DMS153 (cell line): Measurements from ENCODE around the gene LPAR2.

Experiments used
- DNase-seq: peaks from one replicate; lab custom pipeline; 2025; lab: John Stamatoyannopoulos, UW

Gene LPAR2

DNA sequence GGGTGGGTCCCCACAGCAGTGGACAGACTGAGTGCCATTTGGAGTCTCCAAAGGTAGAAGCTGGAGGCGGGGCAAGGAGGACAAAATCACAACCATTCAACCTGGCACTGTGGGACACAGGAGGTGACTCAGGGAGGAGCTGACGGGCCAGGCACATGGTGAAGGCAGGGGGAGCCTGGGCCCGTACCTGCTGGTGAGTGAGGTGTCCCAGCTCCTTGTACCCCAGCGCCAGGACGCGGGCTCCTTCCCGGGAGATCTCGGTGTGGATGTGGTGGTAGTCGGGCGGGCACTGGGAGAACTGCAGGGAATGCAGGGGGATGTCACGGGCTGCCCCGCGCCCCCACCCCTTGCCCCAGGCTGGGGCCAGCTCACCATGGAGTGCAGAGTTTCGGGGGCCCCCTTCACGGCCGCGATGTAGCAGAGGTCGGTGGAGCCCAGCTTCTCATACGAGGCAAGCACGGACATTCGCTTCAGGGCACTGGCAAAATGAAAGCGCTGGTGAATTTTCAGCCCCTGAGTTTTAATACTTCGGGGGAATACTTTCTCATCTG lies 25.7 kb upstream of the LPAR2 start:
- no peak for DNase-seq

DNA sequence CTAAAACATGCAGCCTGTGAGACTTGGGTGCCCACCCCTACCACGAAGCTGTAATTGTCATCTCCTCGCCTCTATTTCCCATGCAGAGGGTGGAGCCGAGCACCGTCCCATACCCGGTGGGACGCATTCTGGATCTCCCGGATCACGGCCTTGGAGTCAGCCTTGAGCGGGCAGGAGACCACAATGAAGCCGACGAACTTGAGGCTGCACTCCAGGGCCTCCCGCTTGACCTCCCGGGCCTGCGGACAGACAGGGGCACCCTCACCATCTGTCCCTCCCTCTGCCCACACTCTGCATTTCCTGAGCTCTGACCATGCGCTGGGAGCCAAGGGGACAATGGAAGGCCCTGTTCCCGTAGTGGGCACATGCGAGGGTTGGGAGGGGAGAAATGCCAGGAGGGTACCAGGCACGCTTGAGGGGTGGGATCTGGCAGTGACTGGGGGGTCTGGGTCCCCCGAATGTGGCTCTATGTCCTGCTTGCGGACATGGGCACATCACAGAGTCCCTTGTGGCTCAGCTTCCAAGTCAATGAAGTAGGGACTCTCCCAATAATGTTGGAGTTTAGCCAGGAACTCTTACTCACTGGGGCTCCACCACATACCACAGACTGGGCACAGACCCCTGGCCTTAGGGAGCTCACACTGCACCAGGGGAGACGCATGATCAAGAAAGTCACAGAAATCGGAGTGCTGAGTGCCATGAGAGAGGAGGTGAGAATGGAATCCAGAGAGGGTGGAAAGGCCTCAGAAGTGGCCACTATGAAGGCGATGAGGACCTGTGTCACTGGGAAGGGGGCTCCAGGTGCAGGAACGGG lies 24.7 kb upstream of the LPAR2 start:
- DNase-seq = no peak

DNA sequence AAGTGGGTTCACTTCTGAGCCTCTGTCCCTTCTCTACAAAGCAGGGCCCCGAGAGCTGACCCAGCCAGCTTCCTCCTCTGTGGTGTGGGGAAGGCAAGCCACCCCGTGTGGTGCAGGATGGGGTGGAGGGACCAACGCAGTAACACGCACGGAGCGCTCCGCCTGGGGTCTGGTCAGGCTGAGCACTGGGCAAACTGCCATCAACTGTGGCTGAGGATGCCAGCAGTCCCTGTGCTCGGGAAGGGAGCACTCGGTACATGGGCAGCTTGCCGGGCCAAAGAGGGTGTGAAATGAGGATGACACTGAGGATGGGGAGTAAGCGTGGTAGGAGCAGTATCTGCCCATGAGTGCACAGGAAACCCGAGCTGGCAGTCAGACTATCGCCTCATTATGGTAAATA lies 23.1 kb upstream of the LPAR2 start:
- DNase-seq = no peak

DNA sequence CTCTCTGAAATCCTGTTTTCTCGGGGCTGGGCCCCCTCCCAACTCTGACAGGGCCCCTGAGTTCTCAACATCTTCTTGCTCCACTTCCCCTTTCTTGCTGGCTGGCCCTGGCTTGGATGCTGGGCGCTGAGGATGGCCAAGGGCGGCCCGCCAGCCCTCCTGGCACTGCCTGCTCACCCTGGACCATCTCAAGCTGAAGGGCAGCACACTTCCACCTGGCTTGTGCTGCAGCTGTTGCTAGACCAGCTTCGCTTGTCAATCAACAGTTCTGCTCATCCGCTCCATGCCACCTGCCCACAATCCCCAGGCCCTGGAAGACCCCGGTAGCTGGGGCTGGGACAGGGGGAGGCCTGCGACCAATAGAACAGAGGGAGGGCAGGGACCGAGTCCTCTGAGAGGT lies 22.3 kb upstream of the LPAR2 start:
- no peak for DNase-seq

DNA sequence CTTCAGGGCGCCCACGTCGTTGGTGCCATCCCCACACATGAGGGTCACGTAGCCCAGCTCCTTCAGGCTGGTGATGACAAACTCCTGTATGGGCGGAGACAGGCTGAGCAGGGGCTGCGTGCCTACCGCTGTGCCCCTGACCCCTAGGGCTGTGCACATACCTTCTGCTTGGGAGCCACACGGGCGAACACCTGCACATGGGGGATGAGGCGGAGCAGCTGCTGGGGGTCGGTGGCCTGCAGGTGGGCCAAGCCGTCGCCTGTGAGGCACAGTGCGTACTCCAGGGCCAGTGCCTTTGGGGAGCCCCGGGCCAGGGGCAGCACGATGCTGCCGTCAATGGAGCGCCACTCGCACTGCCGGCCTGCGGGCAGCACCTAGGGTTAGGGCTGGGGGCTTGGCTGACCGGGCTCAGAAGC lies 21.6 kb upstream of the LPAR2 start:
- no peak for DNase-seq

DNA sequence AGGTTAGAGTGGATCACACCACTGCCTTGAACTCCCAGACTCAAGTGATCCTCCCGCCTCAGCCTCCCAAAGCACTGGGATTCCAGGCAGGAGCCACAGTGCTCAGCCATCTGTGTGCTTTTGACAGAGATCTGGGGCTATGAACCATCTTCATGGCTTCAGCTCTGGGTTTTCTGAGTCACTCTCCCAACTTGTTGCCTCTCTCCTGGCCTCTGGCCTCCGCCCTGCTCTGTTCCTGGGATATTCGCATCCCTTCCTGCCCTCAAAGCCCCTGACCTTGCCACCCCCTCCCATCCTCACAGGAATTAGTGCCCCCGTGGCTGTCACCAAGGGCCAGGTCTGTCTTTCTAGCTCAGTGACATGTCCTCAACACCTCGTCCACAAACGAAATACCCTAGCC lies 21.1 kb upstream of the LPAR2 start:
- no peak for DNase-seq

DNA sequence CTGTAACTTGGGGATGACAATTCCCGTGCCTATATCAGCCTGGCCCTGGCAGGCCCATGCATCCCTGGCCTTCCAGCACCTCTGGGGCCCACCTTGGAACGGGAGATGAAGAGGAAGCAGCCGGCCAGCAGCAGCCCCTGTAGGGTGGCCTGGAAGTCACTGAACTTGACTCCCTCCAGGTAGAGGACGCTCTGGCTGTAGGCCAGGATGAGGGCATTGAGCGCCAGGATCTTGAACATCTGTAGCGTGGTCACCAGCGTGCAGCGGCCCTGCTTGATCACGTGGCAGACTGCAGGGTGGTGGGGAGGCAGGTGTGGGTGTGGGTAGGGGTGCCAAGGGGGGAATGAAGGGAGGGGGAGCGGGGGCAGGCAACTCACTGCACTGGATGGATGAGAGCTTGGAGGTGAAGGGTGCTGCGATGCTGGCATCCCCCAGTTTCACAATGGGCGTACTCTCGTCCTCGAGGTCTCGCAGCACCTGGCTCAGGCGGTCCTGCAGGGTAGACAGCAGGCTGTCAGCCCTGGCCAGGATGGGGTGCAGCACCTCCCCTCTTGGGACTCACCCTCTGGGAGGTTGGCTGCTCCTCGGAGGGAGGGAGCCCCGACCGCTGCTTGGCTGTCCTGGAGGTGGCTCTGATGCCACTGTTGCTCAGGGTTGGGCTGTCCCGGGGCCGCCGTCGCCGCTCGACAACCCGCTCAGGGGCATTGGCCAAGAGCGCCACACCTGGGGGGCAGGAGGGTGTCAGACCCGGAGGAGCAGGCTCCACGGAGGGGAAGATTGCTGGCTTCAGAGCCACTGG lies 19.2 kb upstream of the LPAR2 start:
- DNase-seq = no peak

DNA sequence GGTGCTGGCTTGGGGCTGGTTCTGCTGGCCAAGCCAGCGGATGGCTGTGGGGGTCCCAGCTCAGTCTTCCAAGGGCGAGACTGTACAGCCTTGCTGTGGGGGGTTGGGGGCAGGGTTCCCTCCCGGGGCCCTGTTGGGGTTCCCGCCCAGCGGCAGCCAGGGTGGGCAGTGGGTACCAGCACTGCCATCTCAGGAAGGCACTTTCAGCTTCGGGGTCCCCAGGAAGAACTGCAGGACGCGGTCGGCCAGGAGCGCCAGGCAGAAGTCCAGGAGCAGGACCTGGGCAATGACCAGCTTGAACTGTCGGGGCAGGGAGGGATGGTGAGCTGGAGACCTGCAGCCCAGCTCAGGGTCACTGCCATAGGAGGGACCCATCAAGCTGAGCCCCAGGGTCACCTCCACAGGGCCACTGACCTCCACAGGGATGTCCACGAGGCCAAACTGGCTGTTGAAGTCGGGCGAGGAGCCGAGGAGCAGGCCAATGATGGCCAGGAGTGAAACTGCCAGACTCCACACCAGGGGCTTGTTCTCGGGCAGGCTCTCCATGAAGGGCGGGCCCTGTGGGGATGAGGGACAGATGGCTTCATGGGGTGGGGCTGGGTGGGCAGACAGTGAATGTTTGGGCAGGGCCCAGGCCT lies 17.3 kb upstream of the LPAR2 start:
- DNase-seq = no peak

DNA sequence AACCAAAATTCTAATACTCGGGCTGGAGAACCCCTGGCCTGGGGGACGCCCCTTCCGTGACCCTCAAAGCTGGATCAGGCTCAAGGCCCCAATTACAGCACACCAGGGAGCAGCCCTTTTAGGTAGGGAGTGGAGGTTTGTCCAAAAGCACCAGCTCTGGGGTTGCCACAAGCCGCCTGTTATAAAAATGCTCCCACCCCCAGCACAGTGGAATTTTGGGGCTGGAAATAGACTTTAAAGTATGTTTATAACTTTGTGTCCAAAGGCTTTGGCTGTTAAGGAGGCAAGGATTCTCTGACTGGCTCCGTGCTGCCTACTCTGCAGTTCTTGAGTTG lies 16.0 kb upstream of the LPAR2 start:
- DNase-seq = no peak

DNA sequence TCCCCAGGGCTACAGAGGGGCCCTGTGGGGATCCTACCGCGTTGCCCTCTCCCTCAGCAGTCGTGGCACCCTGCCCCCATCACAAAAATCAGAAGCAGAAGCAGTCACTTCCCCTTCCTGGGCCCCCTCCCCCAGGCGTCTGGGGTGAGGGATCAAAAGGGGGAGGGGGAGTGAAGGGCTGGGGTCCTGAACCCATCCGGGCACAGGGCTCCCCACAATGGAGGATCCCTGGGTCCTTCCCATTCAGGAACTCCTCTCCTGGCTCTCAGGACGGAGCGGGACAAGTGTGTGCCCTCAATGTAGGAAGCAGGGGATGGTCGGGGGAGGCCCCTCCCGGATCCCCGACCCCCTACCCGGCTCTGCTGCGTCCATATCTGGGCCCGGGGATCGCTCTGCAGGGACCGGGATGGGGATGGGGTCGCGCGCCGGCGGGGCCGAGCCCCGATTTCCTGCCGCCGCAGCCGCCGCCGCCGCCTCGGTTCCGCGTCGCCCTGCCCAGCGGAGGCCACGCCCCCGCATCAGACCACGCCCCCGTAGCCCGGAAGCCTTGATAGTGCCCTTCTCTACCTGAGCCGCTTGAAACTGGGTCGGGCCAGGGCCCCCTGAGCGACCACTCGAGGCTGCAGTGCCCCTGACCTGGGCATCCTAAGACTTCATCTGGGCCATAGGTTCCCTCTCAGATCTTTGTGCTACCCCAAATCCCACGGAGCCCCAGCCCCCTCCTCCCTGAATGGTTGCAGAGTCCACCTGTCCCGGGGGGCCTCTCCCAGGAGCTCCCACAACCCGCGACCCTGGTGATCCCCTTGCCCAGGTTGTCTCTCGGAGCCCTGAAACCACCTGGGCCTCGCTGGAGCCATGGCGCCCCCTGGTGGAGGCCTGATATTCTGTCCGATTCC lies 15.4 kb upstream of the LPAR2 start, which contains the start of gene GMIP:
TSS of gene GMIP (minus strand) at position 500 of the 896 bp plus-strand sequence. CDS start at position 372, 128 bp downstream.
- peak; percentile 30 for DNase-seq

DNA sequence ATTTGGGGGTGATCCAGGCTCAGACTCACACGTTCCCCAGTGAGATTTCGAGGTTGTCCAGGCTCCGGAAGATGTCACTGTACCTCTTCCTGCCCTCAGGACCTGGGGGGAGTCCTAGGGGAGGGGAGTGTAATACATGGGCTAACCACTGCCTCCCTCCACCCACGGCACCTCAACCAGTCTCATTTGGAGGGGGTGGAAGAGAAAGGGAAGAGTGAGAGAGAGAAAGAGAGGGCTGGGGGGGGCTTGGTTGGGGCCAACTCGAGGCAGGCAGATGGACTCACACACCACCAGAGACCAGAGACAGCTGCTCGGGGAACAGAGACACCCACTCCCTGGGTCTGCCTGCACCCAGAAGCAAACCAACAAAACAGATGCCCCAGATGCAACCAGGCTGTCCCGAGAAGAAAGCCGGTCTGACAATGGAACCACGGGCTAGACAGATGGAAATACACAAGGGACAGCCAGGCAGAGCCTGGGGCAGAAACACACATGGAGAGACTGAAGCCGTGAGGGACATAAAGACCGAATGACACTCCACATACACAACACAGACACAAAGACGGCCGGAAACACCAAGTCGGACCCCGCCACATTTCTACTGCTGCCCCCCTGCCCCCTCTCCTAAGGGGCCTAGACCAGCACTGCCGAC lies 14.6 kb upstream of the LPAR2 start:
- no peak for DNase-seq

DNA sequence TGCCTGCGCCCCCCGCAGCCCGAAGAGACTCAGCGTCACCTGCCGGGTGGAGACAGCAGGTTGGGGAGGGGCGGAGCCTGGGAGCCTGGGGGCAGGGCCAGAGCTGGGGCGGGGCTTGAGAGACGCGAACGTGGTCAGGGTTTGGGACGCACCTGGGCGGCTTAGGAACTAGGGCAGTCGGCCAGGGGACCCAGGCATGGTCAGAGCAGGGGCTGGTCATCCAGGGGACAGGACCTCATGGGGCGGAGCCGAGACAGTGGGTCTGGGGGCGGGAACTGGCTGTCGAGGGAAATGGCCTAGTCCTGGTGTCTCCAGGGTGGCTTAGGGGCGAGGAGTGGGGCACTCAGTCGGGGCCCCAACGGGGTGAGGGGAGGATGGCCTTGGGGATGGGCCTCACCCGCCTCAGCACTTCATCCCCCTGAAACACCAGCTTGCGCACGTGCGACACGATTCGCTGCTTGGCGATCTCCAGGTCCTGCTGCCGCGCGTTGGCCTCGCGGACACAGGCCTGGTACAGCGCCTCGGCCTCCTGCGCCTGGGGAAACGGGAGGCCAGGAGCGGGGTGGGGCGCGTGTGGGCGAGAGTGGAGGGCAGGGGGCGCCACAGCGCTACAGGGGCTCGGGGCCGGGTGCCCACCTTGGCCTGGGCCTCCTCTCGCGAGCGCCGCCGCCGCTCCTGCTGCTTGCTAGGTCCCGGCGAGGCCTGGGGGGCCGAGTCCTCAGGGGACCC lies 9.7 kb upstream of the LPAR2 start:
- no peak for DNase-seq

DNA sequence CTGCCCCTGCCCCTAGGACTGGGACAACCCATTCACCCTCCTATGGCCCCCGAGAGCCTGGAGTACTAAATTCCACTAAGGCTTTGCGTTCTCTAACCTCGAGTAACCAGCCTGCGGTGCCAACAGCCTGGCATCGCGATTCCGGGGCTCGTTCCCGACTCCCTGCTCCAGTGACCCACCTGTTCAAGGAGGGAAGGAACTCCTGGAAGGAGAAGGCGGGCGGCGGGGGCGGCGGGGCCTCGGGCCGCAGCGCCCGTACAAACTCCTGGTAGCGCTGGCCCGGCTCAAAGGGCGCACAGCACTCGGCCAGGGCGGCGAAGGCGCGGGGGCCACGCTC lies 9.1 kb upstream of the LPAR2 start:
- no peak for DNase-seq

DNA sequence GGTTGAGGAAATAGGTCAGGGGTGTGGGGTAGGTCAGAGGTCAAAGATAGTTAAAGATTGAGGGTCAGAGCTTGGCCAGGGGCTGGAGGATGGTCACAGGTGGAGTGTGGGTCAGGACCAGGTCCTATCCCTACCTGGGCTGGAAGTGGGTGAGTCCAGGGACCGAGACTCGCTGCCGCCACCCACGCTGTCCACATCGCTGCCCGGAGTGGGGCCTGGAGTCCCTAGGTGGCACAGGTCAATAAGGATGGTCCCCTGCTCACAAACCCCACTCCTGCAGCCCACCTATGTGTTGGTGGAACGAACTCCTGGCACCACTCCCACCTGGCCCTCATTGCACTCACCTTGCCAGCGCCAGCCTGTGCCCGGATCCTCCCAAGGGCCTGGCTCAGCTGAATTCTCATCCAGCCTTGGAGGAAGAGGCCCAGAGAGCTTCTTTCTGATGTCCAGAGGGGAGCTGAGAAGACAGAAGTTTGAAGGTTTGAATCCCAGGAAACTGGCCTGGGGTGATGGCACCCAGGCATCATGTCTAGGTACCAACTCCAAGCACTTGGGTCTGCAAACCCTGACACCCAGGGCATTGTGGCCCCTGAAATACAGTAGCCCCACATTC lies 8.7 kb upstream of the LPAR2 start:
- no peak for DNase-seq

DNA sequence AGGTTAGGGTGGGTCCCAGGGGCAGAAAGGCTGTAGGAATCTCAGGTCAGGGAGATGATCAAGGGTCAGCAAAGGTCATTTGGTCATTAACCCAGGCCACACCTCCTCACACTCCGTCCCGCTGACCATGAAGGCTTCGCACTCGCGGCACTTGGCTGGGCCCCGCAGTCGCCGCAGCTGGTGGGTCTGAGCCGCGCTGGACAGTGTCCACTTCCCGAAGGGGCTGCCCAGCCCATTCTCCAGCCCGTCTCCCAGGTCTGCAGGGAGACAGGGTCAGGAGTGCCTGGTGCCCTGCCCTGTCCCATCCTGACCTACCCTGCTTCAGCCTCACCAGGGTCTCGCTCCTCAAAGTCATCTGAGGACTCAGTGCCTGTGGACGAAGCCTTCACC lies 7.3 kb upstream of the LPAR2 start:
- DNase-seq = no peak

DNA sequence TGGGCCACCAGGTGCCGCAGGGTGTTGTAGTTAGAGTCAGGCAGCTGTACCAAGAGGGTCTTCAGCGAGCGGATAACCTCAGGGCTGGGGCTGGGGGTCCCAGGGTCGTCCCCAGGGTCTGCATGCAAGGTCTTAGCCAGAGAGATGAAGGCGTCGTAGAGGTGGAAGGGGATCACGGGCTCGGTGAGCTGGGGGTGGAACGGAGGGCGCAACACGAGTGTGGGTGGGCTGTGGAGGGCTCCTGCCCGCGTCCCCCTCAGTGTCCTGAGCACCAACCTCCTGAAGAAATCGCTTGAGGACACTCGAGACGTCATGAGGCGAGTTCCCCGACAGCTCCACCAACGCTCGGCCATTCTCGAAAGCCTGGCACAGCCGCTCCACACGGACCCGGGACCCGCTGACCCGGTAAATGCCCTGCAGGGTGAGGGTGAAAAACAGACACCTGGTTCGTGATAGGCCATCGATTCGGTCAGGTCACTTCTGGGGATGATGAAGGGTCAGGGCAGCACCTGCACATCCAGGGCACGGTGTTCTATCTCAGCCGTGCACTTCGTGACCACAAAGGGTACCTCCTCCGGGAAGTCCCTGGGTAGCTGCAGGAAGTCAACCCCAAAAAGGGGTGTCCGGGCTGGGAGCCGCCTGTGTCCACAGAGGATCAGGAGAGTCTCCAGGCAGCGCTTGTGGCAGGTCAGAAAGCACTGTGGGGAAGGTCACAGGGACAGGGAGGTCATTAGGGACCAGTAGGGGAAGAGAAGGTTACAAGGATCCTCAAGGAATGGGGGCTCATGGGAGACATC lies 6.7 kb upstream of the LPAR2 start:
- DNase-seq = no peak

DNA sequence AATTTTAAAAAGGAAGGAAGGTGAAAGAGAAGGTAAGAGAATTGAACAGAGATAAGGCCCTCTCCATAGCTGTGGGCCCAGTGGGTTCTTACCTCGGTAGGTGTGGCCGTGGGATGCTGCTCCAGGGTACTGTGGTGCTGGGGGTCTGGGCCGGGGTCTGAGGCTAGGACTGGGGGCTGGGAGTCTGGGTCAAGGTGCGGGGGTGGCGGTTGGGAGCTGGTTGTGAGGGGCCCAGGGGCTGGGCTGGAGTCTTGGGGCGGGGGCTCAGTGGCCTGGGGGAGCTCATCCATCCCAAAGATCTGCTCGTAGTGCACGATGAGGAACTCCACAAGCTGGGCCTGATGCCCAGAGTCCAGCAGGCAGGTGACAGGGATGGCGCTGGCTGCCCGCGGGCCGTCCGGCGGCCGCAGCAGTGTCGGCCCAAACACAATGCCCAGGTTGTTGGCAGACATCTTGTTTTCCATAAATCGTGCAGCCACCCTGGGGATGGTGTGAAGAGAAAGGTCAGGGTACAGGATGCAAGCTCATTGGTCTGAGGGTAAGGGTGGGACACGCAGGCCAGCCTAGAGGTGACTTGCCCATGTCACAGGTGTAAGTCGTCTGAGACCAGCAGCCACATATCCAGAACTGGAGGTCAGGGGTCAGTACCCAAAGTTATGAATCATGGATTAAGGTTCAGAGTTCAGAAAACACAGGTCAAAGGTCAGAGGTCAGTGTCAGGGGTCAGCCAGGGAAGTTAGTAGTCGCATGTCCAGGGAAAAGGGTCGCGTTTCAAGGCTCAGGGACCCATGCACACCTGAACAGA lies 5.9 kb upstream of the LPAR2 start:
- DNase-seq = no peak

DNA sequence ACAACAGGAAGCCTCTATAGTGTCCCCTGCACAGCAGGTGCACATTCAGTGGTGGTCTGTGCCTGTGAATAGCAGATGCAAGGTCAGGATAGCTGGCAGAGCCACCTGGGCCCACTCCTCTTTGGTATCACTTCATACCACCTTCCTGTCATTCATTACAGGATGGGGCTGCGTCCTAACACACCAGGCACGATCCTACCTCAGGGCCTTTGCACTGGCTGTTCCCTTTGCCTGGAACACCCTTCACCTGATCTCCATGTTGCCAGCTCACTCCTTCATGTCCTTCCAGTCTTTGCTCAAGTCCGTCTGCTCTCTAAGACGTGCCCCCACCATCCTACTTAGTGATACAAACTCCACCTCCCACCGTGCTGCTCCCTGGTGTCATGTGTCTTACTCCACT lies 4.6 kb upstream of the LPAR2 start:
- no peak for DNase-seq
